DLD1 (cell line): ENCODE results near the gene PA2G4.

Source experiments
- in situ Hi-C: cut with HindIII; loops from 2 replicates; pipeline ENCODE4 v1.10.0; 2017; ENCODE audit warnings: low sequenced_read_pairs

PA2G4 gene

DNA sequence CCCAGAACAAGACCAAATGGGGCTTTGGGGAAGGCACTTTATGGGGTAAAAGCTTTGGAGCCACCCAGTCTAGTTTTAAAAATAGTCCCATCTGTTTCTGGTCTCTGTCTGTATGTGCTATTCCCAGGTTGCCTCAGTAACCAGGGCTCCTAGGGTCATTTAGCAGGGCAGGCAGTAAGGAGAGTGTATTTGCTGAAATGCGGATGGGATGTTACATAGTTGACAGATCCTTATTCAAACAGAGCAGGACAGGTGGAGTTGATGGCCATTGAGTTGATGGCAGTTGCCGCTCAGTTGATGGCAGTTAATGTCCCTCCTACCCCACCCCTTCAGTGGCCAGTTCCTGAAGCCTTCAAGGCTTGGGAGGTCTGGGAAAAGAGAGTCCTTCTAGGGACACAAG is 18.3 kb downstream of the PA2G4 start:
- in situ Hi-C loops = no loop called here

DNA sequence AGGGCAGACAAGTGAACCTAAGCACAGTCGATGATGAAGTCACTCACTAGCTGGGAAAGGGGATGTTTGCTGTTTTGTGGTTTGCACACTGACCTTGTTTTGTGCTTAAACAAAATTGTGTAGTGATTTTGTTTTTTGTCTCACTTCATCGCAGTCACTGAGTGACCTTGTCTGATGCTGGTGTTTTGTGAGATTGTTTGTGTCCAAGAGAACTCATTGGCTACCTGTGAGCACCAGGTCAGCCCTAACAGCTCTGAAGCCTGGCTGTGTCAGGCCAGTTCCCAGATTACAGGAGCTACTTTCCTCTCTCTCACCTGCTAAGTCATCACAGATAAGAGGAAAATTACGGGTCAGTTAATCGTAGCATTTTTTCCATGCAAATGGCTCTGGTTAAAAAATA is 19.8 kb downstream of the PA2G4 start:
- in situ Hi-C loops = no loop called here

DNA sequence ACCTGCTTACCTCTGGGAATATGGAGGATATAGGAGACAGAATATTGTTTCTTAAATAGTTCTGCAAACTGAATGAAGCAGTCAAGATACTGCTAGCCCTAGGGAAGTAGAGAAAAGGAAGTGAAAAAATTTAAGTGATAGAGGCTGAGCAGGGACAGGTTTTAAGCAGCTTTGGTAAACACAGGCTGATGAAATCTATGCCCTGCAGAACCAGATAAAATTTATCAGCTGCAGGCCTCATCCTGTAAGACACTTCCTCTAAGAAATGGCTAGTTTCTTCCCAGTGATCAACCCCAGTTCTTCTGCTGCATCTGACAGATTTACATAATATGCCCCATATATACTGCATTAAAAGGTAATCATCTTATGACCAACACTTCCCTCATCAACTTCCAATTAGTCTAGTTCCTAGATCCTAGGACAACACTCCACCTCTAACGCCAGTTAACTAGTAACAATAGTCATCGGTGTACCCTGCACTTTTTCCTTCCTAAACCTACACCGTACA is 22.4 kb downstream of the PA2G4 start:
- in situ Hi-C loops = no loop called here

DNA sequence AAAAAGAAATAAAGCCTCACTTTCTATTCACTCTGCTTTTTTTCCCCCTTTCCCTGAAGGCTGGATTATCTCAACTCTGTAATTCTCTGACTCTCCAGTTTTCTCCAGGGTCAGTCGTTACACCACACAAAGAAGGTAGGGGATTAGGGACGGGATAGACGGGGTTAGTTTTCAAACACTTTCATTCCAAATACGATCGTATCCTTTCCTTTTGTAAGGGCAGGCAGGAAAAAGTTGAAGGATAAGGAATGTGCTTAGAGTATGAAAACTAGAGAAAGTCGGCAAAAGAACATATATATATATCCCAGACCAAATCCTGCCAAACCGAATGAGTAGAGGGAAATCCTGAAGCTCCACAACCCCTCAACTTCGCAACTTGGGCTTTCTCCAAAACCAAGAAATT is 23.1 kb downstream of the PA2G4 start:
- in situ Hi-C loops = no loop called here

DNA sequence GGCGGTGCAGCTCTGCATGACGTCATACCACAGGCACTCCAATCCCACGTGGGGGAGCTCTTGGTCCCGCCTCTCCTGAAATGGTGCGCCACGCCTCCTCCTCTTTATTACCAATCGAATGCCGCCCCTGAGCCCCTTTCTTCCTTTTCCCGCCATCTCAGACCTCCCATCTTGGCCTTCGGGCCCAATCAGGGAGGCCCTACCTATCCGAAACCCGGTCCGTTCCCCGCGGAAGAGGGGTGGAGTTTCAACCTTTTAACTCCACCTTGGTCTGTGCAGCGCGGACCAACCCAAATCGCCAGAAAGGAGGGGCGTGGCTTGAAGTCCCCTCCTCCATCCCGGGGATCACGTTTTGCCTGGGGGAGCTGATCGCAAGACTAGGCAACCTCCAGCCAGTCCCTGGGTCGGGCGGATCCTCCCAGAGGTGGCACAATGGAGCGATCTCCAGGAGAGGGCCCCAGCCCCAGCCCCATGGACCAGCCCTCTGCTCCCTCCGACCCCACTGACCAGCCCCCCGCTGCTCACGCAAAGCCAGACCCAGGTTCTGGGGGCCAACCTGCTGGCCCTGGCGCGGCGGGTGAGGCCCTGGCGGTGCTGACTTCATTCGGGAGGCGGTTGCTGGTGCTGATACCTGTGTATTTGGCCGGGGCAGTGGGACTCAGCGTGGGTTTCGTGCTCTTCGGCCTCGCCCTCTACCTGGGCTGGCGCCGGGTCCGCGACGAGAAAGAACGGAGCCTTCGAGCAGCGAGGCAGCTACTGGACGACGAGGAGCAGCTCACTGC is 23.7 kb downstream of the PA2G4 start, which contains the start of gene ESYT1:
Gene ESYT1 (plus strand): TSS at position 380 of the 782 bp plus-strand sequence. CDS start 53 bp downstream, at position 433.
- in situ Hi-C loops = no loop called here

DNA sequence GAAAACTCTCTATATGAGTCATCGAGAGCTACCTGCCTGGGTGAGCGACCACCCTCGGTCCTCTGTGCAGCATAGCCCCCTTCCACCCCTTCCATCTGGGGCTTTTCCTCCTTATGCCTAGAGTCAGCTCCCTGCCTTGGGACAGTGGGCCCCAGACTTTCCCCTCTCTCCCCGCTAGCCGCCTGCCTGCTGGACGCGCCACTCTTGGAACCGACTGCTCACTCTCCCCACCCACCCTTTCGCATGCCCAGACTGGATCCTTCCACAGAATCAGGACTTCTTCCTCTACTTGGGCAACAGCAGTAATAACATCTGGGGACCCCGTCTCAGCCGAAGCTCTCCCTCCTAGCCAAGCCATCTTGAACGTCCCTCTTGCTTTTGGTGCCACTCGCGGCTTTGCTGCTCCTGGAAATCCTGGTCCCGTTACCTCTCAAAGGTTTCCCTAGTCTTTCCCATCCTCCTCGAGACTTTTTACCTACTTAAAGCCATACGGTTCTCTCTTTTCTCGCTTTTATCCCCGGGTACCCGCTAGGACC is 24.4 kb downstream of the PA2G4 start:
- in situ Hi-C loops = no loop called here

DNA sequence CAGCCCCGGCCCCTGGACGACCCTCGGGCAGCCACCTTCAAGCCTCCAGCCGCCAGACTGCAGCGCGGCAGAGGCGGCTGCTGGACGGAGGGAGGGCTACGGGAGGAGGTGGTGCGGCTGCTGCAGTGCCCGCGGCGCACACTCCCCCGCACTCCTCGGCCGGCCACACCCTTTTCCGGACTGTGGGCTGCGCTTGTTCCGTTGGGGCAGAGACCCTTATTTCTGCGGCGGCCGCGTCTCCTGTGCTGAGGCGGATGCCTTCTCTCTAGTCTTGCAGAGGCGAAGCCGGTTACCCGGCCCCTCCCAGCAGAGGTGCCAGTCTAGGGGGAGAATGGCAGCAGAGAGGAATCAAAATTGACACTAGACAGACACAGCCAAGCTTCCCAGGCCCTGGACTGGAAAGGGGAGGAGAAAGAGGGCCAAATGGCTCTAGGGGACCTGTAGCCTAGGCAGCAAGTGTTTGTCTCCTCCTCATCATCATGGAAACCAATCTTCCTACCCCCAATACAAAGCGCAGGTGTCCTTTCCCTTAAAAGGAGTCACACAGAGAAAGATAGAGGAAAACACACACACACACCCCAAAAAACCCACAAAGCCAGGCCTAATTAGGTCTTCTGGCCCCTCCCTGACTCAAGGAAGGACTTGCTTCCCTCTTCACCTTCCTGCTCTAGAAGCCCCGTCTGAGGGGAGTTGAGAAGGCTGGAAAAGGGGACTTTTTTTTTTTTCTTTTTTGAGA is 25.0 kb downstream of the PA2G4 start:
- in situ Hi-C loops = no loop called here

DNA sequence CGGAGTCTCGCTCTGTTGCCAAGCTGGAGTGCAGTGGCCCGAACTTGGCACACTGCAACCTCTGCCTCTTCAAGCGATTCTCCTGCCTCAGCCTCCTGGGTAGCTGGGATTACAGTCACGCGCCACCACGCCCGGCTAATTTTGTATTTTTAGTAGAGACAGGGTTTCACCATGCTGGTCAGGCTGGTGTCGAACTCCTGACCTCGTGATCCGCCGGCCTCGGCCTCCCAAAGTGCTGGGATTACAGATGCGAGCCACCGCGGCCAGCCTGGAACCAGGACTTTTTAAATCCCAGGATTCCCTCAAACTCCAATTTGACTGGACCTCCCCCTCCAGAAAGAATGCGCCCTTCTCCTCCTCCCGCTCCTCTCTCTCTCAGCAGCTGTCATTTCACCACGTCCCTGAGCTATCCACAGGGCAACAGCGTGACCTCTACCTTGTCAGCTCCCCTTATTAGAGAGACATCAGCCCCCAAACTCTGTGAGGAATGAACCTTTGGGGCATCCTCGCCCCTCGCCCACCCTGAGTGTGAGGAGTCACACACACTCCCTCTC is 25.7 kb downstream of the PA2G4 start:
- in situ Hi-C loops = no loop called here

DNA sequence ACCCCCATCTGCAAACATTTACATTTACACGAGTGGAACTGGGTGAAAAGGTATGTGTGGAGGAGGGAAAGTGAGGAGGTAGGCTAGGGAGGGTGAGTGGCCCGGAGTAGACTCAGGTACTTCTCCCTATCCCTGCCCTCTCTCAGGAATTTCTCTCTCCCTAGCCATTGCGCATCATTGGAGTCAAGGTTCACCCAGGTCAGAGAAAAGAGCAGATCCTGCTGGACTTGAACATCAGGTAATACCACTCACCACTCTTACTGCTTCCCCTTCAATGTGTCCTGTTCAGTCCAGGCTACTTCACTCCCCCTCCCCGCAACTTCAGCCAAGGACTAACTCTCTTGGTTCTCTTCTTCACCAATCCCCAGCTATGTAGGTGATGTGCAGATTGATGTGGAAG is 26.5 kb downstream of the PA2G4 start:
- in situ Hi-C loops = no loop called here

DNA sequence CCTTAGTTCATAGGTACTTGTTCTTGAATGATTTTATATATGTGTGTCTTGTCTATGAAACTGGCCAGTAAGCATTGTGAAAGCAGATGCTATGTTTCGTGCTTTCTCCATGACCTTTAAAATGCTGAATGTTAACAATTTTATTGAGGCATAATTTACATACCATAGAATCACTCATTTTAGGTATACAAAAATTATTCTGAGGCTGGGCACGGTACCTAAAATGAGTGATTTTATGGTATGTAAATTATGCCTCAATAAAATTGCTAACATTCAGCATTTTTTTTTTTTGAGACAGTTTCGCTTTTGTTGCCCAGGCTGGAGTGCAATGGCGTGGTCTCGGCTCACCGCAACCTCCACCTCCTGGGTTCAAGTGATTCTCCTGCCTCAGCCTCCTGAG is 30.5 kb downstream of the PA2G4 start:
- in situ Hi-C loops = no loop called here

DNA sequence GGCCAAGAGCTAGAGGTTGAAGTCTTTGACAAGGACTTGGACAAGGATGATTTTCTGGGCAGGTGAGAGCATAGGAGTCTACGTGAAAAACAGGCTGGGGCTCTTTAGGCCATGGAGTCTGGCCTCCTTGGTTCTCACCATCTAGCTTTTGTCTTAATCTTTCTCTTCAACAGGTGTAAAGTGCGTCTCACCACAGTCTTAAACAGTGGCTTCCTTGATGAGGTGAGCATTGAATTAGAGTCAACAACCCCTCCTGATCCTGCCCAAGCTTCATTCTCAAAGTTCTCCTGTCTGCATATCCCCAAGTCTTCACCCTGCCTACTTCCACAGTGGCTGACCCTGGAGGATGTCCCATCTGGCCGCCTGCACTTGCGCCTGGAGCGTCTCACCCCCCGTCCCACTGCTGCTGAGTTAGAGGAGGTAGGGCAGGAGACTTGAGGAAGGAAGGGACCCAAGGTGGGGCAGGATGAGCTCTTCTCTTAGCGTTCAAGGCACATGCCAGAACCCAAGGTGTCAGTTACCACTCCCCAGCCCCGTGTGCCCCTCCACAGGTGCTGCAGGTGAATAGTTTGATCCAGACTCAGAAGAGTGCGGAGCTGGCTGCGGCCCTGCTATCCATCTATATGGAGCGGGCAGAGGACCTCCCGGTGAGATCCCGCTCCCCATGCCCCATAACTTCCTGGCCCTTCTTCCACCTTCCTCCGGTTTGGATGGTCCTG is 33.7 kb downstream of the PA2G4 start:
- in situ Hi-C loops = no loop called here

DNA sequence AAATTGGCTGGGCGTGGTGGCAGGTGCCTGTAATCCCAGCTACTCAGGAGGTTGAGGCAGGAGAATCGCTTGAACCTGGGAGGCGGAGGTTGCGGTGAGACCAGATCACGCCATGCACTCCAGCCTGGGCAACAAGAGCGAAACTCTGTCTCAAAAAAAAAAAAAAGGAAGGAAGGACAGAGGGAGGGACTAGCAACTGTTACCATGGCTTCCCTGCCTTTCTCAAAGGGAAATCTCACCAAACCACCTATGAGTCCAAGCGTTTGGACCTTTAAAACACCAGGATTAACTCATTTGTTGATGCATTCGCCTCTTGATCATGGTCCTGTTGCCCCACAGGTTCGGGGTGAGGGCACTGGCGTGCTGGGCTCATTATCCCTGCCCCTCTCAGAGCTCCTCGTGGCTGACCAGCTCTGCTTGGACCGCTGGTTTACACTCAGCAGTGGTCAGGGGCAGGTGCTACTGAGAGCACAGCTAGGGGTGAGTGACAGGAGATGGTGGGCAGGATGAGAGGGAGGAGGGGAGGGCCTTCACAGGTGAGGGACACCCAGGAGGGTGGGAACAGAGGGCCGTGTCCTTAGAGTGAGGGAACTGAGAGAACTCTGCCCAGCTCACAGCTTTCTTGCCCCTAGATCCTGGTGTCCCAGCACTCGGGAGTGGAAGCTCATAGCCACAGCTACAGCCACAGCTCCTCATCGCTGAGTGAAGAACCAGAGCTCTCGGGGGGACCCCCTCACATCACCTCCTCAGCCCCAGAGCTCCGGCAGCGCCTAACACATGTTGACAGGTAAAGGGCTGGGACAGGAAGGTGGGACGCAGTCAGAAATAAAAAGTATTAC is 37.8 kb downstream of the PA2G4 start:
- in situ Hi-C loops = no loop called here

DNA sequence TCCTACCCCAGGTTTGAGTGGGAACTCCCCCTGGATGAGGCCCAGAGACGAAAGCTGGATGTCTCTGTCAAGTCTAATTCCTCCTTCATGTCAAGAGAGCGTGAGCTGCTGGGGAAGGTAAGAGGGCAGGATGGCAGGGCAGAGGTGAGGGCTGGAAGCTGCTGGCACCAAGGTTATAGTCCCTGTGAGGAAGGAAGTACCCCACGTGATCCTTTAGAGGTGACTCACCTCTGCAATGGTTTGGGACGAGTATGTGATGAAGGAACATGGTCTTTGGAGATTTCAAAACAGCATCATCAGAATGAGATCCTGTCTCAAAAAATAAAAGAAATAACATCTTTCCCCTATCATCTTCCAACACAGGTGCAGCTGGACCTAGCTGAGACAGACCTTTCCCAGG is 38.9 kb downstream of the PA2G4 start:
- in situ Hi-C loops = no loop called here

DNA sequence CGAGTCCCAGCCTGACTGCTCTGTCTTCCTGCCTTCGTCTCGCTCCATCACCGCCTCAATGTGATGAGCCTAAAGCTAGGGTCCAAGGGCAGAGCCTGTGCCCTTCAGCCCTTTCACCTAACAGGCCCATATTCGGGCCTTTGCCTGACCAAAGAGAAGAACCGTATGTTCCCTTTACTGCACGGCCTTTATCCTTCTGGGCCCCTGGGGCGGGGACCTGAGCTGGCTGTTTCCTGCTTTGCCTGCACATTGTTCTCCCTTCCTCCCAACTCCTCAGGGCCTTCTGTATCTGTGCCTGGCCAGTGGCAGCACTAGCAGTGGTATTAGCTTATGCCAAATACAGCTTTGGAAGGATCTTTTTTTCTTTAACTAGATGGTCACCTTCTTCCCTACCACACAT is 39.5 kb downstream of the PA2G4 start:
- in situ Hi-C loops = no loop called here

DNA sequence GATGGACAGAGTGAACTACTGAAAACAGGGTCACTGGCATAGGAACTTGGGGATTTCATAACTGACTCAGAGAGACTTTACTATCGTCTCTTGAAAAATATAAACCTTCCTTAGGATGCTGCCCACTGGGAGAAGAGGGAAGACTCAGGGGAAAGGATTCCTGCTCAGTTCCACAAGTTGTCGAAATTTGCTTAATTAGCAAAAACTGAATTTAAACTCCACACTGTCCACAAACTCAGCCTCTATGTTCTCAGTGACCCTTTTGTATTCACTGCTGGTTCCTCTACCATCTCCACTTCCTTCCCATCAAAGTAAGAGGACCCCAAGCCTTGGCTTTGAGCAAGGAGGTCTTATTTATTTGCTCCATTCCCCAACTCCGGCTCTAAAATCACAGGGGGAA is 40.9 kb downstream of the PA2G4 start:
- in situ Hi-C loops = no loop called here

DNA sequence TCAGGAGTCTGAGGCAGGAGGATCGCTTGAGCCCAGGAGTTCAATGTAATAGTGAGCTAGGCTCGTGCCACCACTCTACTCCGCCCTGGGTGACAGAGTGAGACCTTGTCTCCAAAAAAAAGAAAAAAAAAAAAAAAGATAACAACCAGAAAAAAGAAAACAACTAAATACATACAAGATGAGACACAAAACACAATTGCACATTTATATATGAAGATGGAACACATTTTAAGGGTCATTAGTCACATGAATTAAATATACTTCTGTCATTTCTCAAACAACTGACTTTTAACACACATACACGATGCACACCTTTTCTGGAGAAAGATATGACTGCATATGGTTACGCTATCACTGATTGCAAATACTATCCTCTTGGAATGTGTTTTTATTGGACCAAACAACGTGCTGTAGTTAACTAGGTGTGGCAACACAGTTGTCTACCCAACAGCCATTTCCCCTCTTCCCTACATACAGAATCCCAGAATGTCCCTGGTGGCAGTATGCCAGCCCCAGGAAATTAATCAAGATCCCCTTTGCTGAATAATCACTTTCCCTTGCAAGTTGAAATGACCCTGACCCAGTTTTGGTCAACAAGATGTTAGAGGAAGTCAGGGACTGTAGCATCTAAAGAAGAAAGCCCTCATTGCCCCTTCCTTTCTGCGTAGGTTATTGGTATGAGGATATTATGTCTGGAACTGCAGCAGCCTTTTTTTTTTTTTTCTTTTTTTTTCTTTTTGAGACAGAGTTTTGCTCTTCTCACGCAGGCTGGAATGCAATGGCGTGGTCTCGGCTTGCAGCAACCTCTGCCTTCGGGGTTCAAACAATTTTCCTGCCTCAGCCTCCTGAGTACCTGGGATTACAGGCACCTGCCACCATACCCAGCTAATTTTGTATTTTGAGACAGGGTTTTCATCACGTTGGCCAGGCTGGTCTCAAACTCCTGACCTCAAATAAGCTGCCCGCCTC is 42.4 kb downstream of the PA2G4 start:
- in situ Hi-C loops = no loop called here

DNA sequence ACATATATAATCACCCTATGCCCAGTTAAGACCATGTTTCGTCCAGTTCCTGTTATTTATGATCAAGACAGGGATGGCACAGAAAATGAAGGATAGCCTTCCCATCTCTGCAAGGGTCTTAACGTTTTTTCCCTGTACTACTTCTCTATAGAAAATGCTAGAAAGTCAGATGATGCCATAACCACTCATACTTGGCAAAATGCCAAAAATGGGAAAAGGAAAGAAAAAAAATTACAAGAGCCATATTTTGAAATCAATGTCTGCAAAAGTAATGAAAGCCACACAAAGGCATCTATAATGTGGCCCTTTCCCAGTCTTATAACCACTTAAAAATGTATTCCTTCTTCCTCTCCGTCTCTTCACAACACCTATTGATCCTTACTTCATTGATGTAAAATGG is 46.2 kb downstream of the PA2G4 start:
- in situ Hi-C loops = no loop called here

DNA sequence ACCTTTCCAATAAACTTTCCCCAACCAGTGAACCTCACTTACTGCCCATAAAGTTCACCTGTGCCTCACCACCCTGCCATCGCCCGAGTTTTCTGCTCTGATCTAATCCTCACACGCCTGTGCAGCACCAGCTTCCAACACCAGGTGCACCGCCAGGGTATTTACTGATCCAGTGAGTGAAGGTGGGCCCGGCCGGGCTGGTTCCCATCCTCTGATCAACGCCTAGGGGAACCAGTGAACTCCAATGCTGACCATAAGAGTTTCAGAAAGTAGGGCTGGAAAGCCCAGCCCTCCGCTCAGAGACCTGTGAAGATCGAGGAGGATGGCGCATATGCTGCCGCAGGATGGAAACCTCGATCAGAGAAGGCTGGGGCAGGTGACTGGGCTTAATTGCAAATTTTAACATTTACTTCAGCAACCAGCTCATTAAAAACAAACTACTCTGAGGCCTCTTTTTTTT is 47.3 kb downstream of the PA2G4 start:
- in situ Hi-C loops = no loop called here
